Stimulated activated CD4-positive, alpha-beta T cell treated with anti-CD3 and anti-CD28 coated beads, Interleukin-4, amount 100 ng/mL, for 1 hour (primary cell): Measurements from ENCODE around the gene ZFYVE21.

ENCODE experiments used
- DNase-seq: peaks from one replicate; pipeline ENCODE4 v3.0.0-alpha.2; 2020

ZFYVE21 gene

DNA sequence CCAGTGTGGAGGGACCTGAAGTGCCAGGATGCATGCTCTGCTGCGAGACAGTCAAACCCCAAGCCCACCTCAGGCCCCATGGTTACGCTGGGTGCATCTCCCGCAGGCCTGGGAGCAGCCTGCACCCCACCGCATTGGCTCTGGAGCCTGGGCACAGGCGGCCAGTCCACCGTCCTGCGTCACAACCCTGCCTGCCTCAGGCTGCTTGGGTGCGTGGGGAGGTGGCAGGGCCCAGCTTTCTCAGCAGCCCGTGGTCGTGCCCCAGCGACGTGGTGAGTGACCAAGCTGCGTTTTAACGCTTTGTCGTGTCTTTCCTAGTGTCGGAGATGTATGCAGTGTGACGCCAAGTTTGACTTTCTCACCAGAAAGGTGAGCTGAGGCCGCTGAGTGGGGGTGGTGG lies 10.9 kb downstream of the ZFYVE21 start:
- no peak for DNase-seq

- no peak for DNase-seq
These were observed 11.8 kb downstream of the ZFYVE21 start for GRCh38 chr14:103727313-103727980.

GRCh38 chr14:103728141-103728540 lies 12.5 kb downstream of the ZFYVE21 start:
- DNase-seq, result no peak

DNA sequence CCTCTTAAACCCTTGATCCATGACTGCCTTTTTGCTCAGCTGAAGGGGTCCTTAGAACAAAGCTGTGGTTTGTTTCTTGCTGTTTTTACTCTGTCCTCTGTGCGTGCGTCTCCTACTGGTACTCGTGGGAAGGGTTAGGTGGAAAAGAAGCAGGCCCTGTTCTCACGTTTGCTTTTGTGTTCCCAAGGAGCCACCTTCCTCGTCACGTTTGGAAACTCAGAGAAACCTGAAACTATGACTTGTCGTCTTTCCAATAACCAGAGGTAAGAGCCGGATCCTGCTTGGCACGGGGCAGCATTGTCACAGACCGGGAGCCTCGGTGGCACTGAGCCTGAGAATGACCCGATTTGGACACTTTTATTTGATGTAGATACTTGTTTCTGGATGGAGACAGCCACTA lies 13.1 kb downstream of the ZFYVE21 start:
- DNase-seq, result no peak

- no peak for DNase-seq
These were observed 14.2 kb downstream of the ZFYVE21 start for GRCh38 chr14:103729496-103730448.

- DNase-seq, result no peak
These were observed 15.0 kb downstream of the ZFYVE21 start for GRCh38 chr14:103730490-103731035.

- DNase-seq, result no peak
These were observed 15.9 kb downstream of the ZFYVE21 start for GRCh38 chr14:103731481-103731880.

GRCh38 chr14:103731916-103732867 lies 16.6 kb downstream of the ZFYVE21 start:
- DNase-seq, result no peak

DNA sequence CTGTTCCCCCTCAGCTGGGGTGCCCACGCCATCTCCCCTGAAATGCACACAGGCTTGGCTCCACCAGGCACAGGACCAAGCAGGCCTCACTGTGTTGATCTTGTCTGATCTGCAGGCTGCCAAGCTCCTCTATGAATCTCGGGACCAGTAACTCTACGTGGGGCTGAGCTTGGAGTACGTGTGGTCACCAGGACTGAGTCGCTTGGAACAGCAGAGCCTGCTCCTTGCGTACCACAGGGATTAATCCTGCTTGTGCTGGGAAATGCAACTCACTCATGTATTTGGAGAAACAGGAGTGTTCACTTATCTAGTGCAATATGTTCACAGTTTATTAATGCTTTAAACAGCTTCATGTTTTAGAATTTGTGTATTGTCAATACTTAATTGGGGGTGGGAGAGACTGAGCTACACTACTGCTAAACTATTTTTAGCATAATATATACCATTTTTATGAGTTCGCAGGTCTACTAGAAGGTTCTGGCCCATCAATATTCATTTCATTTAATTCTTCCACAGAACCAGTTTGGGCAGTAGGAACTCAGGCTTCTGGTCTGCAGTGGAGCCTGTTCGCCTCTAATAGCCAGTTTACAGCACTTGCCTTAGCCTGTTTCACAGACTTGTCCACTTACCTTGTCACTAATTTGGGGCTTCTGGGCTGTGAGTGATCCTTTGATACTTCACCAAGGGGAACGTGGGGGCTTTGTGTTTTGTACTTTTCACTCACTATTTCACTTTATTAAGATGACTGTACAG lies 17.4 kb downstream of the ZFYVE21 start:
- DNase-seq, result no peak

DNA sequence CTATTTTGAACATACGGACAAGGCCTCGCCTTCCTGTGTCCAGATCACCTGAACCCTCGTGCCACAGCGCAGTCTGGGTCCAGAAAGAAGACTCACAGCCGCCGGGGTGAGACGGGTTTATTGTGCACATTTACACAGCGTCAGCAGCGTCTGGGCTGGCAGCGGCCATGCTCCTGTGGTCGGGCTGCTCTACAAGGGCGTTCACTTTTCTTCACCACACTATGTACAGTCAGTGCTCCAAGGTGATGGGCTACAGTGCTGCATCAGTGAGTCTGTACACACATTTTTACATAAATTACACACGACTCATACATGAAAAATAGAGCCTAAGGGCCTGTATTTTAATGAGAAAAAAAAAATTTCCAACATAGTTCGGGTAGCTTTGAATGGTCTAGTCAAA lies 18.0 kb downstream of the ZFYVE21 start:
- no peak for DNase-seq

DNA sequence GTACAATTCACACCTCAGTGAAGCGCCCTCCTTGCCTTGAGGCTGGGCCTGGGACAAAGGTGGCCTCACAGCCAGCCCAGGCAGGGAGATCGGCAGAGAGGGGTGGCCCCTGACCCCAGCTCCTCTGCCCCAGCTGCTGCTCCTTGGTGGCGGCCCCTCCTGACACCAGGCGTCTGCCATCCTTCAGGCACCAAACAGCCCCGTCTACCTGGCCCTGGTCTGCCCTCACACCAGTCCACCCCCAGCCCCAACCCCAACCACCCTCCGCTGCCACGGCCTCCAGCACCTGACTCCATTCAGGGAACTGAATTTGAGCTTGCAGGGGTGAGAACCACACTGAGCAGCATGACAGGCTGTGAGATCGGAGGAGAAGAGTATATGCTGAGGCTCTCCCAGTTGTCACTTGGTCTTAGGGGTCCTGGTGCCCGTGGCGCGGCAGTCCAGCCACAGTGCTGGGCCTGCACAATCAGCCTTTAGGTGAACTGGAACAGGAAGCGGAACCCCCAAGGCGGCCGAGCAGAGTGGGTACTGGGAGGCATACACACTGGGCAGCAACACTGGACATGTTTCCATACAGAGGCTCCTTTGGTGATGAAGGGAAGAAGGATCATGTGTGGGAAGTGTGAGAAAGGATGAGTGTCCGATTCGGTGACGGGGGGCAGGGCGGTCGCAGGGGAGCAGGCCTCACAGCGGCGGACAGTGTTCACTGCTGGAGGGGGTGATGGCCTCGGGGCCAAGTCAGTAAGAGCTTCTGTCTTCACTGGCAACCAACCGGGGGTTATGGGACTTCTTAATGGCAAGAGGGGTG lies 18.7 kb downstream of the ZFYVE21 start:
- no peak for DNase-seq

DNA sequence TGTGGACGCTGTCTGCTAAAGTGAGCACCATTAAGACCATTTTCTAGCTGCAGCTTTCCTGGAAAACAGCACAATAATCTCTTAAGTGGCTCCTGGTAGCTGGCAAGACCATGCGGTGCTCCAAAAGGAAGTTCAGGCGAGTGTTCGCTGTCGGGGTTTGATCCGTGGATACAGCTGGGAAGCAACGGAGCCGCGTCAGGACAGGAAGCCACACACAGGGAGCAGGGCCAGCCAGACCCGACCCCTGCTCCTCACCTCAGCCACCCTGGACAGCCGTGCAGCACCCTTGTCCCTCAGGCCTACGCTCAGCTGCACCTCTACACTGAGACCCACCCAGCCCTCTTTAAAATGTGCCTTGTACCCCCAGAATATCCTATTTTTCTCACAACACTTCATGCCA lies 19.4 kb downstream of the ZFYVE21 start:
- DNase-seq, result no peak

DNA sequence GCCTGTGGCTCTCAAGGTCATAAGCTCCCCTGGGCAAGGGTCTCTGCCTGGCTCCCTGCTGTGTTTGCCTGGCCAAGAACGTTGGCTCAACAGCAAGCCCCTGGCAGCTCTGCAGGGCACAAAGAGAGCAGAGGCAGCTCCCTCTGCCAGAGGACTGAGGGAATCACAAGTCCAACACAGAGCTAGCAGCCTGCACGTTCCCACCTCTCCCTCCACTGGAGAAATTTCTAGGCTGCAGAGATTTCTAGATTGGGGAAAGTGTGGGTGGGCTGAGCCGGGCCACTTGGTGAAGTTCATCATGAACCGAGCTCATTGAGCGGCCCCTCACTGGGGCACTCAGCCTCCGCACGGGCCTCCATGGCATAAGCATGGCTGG lies 19.8 kb downstream of the ZFYVE21 start:
- DNase-seq, result no peak

DNA sequence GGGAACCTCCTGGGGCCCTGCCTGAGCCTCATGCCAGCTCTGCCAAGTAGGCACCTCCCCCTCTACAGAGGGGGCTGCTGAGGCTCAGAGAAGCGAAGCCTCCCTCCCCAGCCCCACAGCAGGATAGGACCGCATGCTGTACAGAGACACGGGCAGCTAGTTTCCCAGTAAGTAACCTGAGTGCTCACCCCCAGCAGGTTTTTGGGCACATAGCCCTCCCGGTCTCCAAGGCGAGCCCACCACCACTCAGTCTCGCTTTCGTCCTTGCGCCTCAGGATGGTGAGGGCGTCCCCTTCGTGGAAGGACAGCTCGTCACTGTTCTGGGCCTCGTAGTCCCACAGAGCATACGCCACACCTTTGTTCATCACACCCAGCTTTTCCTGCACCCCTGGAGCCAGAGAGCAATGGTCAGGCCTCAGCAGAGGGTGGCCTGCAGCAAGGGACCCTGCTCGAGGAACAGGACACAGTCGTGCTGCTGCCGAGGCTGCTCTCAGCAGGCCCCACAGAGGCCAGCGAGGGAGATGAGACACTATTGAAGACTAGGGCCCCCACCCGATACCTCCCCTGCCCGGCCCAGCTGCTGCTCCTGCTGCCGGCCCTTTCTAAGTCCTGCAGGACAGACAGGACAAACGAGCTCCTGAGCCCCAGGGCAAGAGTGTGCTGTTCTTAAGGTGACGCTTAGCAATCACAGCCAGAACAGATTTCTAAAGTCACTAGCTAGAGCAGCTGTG lies 20.4 kb downstream of the ZFYVE21 start:
- no peak for DNase-seq

GRCh38 chr14:103736546-103737431 lies 21.2 kb downstream of the ZFYVE21 start:
- DNase-seq, result no peak

GRCh38 chr14:103737432-103738045 lies 21.9 kb downstream of the ZFYVE21 start:
- no peak for DNase-seq

- DNase-seq, result no peak
These were observed 22.6 kb downstream of the ZFYVE21 start for GRCh38 chr14:103738166-103738565.

DNA sequence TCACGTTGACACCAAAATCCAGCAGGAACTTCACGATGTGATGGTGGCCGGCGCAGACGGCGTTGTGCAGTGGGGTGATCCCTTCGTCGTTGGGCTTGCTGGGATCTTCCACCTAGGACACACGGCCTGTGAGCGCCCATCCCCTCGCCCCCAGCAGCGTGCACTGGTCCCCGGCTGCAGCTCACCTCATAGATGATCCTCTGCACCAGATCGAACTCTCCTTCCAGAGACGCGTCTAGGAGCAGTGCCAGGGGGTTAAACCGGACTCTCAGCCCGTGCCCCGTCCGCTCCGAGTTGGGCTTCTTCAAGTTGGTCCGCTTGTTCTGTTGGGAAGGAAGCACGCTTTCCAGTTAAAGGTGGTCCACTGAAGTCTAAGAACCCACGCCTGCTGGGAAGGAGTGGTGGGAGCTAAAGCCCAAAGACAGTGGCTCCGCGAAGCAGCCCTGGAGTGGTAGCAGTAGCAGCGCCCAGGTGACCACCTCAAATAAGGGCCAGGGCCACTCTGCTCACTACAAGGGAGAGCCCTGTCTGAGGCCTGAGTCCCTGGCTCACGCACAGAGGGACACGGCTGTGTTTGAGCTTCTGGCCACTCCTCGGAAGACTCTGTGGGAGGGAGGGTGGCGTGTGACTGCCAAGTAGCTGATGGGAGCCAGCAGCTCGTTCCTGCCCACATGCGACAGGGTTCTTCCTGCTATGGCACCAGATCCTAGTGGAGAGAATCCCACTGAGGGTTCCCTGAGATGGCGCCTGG lies 23.3 kb downstream of the ZFYVE21 start:
- DNase-seq, result no peak
